Activated naive CD4-positive, alpha-beta T cell treated with anti-CD3 and anti-CD28 coated beads, Interleukin-2, amount 50 U/mL, for 16 hours (primary cell): ENCODE data around the gene MOCS3.
A peak's percentile ranks its signal among the peaks of the same experiment; 100 is the strongest.

Source experiments
- DNase-seq: peaks from one replicate; pipeline ENCODE4 v3.0.0-alpha.2; 2020

Gene MOCS3

GRCh38 chr20:50982363-50982762 is 23.7 kb downstream of the MOCS3 start:
- no peak for DNase-seq

- no peak for DNase-seq
These were observed 24.7 kb downstream of the MOCS3 start for GRCh38 chr20:50983321-50983720.

- peak; percentile 44 for DNase-seq
These were observed 29.0 kb downstream of the MOCS3 start for GRCh38 chr20:50987493-50988210.

- DNase-seq: no peak
These were observed 32.5 kb downstream of the MOCS3 start for GRCh38 chr20:50991076-50991475.

GRCh38 chr20:50992336-50992732 is 33.7 kb downstream of the MOCS3 start:
- no peak for DNase-seq

- no peak for DNase-seq
These were observed 34.3 kb downstream of the MOCS3 start for GRCh38 chr20:50992733-50993457.

- DNase-seq: no peak
These were observed 35.3 kb downstream of the MOCS3 start for GRCh38 chr20:50993876-50994275.

GRCh38 chr20:50995506-50995905 is 36.9 kb downstream of the MOCS3 start:
- no peak for DNase-seq

GRCh38 chr20:50996901-50997865 is 38.6 kb downstream of the MOCS3 start:
- no peak for DNase-seq

GRCh38 chr20:50999355-50999754 is 40.7 kb downstream of the MOCS3 start:
- DNase-seq: no peak

- no peak for DNase-seq
These were observed 43.0 kb downstream of the MOCS3 start for GRCh38 chr20:51001430-51002265.

GRCh38 chr20:51002633-51003032 is 44.0 kb downstream of the MOCS3 start:
- no peak for DNase-seq

- DNase-seq: no peak
These were observed 45.1 kb downstream of the MOCS3 start for GRCh38 chr20:51003753-51004152.

GRCh38 chr20:51004305-51004727 is 45.7 kb downstream of the MOCS3 start:
- DNase-seq: no peak

- DNase-seq: no peak
These were observed 46.2 kb downstream of the MOCS3 start for GRCh38 chr20:51004781-51005180.

GRCh38 chr20:51005214-51005613 is 46.6 kb downstream of the MOCS3 start:
- DNase-seq: no peak

GRCh38 chr20:51008718-51009117 is 50.1 kb downstream of the MOCS3 start:
- DNase-seq: no peak

- no peak for DNase-seq
These were observed 50.9 kb downstream of the MOCS3 start for GRCh38 chr20:51009303-51010042.

GRCh38 chr20:51010043-51010365 is 51.4 kb downstream of the MOCS3 start:
- DNase-seq: no peak

GRCh38 chr20:51010932-51011331 is 52.3 kb downstream of the MOCS3 start:
- DNase-seq: no peak

GRCh38 chr20:51011479-51011878 is 52.9 kb downstream of the MOCS3 start:
- no peak for DNase-seq

- DNase-seq: no peak
These were observed 53.7 kb downstream of the MOCS3 start for GRCh38 chr20:51012357-51012756.
